ENCODE measurements around the gene BEX2.
"Not testable (repeated sequence)": the region's sequence is repeated elsewhere in the genome, so short reads cannot be mapped to it uniquely, and the experiment has no call there.

The BEX2 gene

DNA sequence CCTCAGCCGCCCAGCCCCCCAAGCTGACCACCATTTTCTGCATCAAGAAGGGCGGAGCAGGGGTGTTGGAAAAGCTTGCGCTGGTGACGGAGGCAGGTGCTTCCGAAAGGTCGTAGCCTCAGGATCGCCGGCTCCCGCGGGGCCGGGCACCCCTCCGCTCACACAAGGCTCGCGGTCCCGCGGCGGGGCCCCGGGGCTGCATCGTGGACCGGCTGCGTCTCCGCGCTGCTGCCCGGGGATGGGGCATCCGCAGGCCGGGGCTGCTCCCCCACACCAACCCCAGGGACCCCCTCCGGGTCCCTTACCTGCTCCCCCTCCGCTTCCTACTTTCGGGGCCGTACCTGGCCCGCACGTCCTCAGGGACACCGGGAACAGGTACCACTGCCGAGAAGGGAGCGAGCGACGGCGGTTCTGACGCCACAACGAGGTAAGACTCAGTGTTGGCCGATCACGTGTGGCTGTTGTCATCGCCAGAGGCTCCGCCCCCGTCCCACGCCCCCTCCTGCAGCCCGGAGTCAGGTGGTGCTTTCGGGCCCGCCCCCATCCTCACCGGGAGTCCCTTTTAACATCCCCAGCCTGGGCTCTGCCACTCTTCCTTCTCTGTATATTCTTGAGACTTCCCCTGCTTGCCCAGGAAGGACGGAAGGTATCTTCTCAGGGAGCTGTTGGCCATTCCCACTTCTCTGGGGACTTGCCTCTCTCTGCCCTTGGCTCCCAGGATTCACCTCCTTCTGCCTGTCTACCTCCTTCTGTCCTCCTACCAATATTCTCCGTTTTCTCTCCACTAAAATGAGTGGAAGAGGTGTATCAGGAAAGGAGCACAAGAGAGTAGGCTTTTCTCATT, at the start of gene BEX2:
BEX2 (minus strand) TSS at position 436 of the 844 bp plus-strand sequence. CDS start 1,014 bp downstream, outside the sequence.
- DNase-seq: no peak

DNA sequence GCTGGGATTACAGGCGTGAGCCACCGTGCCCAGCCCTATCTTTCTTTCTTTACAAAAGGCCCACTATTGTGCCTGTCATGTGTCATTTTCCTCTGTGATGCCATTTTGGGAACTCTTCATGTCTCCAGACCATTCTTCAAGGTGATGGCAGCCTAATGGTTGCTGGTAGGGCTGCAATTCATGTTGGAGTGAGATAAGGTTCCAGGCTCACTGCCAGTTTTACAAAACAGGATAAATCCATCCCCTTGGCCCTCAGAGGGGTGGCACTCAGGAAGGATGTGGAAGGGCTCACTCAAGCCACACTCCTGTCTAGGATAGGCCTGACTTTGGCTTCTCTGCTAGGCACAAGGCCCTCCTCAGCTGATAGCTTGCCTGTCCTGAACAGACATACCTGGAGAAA, 49.3 kb upstream of the BEX2 start:
- DNase-seq: no peak

DNA sequence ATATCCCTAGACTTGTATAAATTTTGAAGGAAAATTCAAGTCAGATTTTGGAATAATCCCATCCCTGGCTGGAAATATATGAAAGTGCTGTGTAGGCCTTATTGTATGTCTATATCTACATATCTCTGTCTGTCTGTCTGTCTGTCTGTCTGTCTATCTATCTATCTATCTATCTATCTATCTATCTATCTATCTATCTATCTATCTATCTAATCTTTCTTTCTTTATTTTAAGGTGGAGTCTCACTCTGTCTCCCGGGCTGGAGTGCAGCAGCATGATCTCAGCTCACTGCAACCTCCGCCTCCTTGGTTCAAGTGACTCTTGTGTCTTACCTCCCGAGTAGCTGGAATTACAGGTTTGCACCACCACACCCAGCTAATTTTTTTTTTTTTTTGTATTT, 48.8 kb upstream of the BEX2 start:
- not testable (repeated sequence) for DNase-seq

DNA sequence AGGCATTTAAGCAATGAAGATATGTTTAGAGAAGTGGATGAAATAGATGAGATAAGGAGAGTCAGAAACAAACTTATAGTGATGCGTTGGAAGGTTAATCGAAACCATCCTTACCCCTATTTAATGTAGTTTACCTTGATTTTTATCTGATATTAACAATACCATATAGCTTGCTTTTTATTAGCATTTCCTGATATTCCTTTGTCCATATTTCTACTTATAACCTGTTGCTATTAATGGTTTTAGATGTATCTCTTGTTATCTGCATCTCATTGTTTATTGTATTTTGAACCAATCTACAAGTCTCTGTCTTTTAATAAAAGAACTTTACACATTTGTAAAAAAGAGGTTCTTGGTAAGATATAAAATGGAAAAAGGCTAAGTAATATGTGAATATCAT, 47.1 kb upstream of the BEX2 start:
- no peak for DNase-seq

DNA sequence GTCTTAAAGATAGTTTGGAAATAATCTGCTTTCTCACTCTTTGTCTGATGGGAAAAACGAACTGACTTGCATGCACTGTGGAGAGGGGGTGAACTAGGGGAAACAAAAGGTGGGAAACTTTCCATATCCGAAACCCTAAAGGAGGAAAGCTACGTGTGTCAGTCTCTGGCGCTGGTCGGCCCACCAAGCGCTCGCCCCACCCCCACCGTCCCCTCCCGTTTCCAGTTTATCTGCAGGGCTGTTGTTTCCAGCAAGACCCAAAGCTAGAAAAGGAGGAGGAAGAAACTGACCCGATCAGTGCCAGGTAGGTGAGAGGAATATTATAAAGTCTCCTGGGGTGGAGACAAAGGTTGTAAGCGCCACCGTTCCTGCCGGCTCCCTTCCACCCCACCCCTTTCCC, 46.1 kb upstream of the BEX2 start:
- DNase-seq: no peak

DNA sequence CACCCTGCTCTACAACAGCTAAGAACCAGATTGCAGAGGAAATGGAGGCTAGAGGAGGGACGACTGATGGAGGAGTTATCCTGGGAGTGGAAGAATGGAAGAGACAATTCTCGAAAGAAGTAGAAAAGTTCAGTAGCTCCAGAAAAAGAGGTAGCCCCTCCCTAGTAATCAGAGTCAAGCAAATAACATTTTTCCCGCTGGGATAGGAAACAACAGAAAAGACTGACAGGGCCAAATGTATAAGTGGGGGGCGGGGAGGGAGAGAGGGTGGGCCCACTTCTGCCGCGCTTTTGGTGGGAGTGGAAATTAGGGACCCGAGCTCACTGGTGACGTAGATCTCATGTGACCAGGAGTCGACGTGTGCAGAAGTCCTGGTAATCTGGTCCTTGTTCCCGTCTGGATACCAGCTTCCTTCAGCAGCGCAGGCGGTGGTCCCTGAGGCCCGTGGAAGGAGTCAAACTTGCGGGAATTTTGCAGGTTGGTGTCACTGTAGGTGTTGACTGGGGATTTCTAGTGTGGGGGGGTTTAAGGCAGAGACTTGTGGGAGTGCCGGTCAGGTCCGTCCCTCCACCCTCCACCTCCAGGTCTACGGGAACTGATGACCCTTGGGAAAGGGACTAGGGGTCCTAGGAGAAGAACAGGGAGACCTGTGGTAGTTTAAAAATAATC, 45.5 kb upstream of the BEX2 start, which contains the start of gene TCEAL9:
TCEAL9 (plus strand) TSS at position 377 of the 669 bp plus-strand sequence. CDS start 1,179 bp downstream, outside the sequence.
- DNase-seq: no peak

DNA sequence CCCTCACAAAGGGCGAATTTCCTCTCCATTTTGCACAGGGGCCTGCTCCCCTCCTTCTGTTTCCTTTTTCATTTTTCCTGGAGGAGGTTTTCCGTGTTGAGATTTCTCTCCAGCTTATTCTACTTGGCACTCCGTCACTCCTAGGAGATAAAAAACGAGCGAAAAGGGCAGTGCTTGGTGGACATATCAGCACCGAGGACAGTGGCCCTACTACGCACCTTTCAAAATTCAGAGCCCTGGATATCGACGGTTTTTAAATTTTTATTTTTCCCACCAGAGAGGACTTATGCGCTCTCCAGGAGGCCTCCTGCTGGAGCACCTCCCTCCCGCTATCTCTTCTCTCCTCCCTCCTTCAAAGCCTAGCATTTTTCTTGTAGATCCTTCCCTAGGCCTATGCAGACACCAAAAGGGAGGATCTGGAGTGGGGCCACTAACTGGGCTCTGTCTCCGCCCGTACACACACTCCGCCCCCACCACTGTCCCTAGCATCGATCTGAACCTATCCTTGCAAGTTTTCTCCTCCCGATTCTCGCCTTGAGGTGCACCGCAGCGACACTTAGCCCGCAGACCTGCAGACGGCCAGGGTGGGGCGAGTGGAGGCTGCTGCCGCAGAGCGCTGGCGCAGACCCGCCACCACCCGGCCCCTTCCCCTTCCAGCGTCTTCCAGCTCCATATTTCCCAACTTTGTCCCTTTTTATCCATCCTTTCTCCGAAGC, 37.0 kb upstream of the BEX2 start:
- no peak for DNase-seq

DNA sequence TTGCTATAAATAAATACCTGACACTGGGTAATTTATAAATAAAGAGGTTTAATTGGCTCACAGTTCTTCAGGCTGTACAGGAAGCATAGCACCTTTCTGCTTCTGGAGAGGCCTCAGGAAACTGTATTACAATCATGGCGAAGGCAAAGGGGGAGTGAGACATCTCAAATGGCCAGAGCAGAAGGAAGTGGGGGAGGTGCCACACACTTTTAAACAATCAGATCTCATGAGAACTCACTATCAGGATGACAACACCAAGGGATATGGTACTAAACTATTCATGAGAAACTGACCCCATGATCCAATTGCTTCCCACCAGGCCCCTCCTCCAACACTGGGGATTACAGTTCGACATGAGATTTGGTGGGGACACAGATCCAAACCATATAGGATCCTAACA, 33.8 kb upstream of the BEX2 start:
- no peak for DNase-seq

DNA sequence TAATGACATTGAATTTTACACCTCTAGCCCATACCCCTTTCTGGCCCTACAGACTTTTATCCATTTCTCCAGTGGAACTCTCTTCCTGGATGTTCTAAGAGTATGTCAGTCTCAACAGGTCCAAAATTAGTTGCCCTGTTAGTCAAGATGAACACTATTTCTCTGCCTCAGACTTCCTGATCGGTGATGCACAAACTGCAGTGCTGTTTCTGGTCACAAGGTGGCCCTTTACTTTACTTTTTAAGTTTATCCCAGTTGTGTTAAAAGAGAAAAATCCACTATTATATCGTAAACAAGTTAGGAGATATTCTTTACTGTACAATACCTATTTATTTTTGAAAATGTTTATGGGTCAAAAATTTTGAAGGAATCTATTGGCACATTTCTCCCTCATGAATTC, 32.3 kb upstream of the BEX2 start:
- DNase-seq: no peak

DNA sequence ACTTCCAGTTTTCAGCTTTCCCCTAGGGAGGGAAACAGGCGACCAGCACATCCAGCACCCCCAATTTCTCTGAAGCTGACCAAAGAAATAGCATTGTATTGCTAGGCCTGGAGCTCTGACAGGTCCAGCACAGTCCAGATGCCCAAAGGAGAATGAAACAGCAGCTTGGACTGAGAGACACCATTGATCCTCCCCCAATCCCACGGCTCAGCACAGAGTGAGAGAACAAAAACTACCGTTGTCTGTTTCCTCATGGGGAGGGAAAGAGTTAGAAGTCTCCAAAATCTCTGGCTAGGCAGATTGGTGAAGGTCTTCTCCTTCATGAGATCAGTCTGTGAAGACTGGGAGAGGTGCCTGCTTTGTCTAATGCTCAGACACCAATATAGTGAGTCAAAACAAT, 27.9 kb upstream of the BEX2 start:
- no peak for DNase-seq

DNA sequence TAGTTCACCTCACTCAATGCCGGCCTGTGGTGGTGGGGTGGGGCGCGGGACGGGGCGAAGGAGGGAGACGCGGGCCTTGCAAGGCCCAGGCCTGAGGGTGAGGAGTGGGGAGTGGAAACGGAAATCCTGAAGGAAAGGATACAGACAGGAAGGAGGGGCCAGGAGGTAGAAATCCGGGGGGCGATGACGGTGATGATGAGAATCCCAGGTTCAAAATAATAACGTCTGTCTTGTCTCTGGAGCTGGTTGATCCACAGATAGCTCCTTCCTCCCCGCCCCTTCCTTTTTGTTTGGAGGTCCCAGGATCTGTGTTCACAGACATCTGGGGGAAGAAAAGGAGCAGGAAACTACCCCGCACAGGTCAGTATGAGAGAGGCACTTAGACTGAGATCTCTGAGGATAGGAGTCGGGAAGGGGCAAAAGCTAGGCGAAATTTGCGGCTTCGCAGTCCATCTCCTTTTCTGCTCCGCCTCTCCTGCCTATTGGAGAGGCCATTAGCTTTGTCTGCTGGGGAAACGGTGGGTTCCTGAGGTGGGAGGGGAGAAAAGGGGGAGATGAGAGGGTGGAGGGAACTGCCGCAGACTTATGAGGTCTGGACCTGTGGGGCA, 20.0 kb upstream of the BEX2 start:
- no peak for DNase-seq

DNA sequence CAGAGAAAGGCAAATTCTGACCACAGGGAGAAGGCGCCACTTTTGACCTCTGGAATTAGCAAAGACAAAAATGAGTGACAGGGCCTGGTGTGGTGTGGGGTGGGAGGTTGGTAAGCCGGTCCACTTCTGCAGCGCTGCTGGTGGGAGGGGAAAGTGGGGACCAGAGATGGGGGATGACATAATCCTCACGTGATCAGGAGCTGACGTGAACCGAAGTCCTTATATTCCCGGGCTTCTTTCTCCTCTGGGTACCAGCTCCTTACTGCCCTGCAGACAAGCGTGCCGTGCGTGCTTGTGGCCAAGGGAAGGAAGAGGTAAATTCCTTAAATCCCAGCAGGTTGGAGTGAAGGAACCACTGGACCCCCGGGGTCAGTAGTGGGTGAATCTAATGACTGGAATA, 19.2 kb upstream of the BEX2 start, which contains the start of gene TCEAL7:
TCEAL7 (plus strand) TSS at position 249 of the 400 bp plus-strand sequence. CDS start 1,165 bp downstream, outside the sequence.
- no peak for DNase-seq

DNA sequence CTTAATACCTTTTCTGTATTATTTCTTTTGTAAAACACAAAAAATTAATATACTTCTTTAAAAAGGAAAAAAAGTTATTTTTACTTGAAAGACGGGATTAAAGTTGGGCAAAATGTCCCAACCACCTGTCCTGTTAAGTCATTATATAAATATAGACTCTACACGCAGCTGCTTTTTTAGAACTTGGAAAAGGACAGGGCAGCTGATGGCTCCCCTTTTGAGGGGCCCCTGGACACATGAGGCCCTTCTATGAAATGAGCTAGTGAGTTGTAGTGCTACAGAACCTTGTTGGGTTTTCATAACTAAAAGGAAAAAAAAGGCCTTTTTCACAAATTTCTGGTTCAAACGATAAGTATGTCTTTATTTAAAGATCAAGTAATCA, 600 bp upstream of the BEX2 start:
- no peak for DNase-seq

DNA sequence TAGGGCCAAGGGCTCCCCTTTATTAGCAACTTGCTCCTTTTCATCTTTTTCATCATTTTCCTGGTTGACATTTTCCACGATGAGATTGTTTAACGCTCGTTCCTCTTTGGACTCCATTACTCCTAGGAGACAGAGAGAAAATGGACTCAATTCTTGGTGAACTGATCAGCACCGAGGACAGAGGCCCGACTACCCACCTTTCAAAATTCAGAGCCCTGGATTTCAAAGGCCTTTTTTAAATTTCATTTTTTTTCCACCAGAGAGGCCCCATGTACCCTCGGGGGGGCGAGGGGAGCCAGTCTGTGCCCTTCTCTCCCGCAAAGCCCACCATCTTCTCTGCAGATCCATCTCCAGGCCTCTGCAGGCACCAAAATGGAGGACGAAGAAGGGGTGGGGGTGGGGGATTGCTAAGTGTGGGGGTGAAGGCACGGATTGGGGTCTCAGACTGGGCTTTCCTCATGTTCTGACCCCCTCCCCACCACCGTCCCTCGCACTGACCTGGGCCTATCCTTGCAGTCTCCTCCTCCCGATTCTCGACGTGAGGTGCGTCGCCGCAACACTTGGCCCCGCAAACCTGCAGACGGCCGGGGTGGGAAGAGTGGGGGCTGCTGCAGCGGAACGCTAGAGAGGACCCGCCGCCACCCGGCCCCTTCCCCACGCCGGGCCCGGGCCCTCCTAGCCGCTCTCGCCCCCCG, 783 bp downstream of the BEX2 start:
- no peak for DNase-seq

DNA sequence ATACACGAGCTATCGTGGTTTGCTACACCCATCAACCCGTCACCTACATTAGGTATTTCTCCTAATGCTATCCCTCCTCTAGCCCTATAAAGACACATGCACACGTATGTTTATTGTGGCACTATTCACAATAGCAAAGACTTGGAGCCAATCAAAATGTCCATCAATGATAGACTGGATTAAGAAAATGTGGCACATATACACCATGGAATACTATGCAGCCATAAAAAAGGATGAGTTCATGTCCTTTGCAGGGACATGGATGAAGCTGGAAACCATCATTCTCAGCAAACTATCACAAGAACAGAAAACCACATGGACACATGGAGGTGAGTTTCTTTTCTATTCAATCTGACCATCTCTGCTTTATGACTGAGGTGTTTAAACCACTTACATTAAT, 5.1 kb downstream of the BEX2 start:
- DNase-seq: not testable (repeated sequence)

DNA sequence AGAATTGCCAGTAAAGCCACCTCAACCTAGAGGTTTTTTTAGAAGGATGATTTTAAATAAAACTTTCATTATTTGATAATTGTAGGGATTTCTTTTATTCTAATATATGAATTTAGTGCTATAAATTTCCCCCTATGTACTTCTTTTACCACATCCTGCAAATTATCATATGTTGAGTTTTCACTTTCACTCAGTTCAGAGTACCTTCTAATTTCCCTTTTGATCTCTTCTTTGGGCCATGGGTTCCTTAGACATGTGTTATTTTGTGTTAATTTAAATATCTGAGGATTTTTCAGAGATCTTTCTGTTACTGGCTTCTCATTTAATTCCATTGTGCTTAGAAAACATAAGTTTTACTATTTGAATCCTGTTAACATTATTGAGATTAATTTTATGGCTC, 6.1 kb downstream of the BEX2 start:
- DNase-seq: no peak

DNA sequence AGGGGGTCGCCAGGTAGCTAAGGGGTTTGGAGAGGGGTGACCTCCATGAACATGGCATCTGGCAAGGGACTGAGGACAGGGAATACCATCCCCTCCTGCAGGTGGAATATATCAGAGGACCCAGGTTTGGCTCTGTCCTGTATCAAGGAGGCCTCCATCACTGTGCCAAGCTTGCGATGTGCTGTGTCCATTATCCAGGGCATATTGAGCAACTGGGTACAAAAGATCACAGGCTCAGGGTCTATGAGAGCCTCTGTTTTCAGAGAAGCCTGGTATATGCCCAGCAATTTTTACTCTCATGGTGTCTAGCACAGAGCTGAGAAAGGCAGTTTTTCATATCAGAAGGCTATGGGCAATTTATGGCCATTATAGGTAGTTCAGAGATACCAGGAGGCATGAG, 17.7 kb downstream of the BEX2 start:
- DNase-seq: no peak

DNA sequence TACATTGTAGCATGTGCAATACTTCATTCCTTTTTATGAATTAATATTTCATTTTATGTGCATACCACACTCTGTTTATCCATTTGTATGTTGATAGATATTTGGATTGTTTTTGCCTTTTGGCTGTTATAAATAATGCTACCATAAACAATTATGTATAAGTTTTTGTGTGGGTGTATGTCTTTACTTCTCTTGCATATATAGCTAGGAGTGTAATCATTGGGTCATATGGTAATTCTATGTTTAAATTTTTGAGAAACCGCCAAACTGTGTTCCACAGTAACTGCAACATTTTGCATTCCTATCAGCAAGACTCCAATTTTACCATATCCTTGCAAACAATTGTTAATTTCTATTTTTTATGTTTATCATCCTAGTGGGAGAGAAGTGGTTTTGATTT, 31.2 kb downstream of the BEX2 start:
- no peak for DNase-seq

DNA sequence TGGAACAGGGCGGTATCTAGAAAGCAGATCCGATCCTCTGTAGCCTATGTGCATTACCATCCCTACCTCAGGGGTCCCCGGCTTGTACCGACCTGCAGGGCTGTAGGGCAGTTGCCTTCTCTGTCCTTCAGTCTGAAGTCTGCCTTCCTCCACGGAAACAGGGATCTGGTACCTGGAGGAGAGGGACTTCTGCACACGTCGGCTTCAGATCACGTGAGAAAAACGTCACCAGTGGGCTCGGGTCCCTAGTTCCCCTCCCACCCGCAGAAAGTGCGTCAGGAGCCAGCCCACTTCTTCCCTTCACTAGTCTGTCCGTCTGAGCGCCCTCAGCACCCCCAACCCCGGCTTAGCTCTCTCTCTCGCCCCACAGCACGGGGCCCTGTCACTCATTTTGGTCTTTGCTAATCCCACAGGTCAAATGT, 34.2 kb downstream of the BEX2 start, which contains the start of gene TCEAL5:
TCEAL5 (minus strand) TSS at position 170 of the 422 bp plus-strand sequence. CDS start 2,187 bp downstream, outside the sequence.
- DNase-seq: no peak

DNA sequence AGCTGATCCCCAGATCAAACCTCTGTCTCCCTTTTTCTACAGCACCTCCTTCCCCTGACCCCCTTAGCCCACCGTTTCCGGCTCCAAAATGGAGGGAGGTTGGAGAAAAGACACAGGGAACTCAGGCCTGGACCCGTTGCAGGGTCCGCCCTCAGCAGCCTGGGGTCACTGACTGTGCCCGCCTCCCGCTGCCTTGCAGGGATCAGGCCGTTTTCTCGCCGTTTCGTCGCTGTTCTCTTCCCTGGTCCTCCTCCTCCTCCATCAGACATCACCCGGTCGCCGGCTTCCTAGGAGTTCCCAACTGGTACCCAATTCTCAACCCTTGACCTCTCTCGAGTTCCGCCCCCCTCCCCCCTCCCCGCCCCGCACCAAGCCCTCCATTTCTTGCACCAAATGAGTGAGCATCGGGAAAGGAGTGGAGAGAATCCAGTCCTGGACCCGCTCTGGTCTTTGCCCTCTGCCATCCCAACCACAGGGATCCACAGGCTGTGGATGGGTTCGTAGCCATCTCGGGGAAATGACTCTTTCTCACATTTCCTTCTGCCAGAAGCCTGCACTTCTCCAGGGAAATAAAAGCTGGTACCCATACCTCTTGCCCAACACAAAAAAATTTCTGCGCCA, 34.7 kb downstream of the BEX2 start:
- no peak for DNase-seq

DNA sequence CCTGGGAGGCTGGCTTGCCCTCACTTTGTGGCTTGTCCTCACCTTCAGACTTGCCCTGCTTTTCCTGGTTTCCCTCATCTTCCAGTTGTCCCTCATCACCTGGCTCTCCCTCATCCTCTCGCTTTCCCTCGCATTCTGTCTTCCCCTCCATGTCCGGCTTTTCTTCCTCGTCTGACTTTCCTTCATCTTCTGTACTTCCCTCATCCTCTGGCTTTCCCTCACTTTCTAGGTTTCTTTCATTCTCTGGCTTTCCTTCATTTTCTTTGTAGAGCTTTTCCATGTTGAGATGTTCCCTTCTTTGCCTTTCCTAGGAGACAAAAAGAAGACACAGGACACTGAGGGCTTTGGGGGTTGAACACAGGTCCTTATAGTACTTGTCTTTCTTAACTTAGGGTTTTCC, 36.5 kb downstream of the BEX2 start:
- DNase-seq: no peak

Data from 8988T (cell line).